NCI-H1105 (cell line): ENCODE data around the gene CFAP45.

Experiments used
- DNase-seq: peaks from one replicate; lab custom pipeline; 2025; lab: John Stamatoyannopoulos, UW

CFAP45 gene

GRCh38 chr1:159877695-159878444, 22.1 kb downstream of the CFAP45 start:
- DNase-seq, result peak; percentile 66

DNA sequence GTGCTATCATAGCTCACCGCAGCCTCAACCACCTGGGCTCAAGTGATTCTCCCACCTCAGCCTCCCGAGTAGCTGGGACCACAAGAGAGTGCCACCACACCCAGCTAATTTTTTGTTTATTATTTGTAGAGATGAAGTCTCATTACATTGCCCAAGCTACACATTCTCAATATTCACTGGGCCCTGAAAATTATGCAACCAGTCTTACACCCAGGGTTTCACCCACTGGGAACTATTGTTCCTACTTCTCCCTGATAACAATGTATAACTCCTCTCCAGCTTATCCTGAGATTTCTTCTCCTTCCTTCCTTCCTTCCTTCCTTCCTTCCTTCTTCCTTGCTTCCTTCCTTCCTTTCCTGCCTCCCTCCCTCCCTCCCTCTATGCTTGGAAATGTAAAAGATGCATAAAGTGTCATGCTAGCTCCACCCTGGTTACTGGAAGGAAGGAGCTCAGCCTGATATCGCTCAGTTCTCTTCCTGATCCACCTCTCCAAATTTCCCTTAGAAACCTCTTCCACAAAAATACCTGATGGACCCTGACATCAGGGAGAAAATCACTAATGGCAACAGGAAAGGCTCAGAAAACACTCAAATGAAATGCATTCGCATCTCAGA, 26.3 kb downstream of the CFAP45 start:
- DNase-seq, result no peak

DNA sequence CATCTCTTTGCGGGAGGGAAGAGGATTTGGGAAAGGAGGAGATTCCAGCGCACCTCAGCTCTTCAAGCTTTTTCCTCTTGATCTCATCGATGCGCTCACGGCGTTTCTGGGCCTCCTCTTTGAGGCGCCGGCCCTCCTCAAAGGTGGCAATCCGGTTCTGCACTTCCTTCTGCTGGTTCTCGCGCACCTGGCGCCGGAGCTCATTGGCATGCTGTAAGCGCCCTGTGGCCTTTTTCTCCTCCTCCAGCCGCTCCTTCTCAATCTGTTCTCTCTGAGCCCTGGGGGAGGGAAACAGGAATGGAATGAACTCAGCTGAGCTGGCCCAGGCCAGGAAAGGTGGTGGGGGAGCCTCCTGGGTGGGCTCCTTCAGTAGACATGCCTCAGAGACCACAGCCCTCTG, 27.1 kb downstream of the CFAP45 start:
- no peak for DNase-seq

DNA sequence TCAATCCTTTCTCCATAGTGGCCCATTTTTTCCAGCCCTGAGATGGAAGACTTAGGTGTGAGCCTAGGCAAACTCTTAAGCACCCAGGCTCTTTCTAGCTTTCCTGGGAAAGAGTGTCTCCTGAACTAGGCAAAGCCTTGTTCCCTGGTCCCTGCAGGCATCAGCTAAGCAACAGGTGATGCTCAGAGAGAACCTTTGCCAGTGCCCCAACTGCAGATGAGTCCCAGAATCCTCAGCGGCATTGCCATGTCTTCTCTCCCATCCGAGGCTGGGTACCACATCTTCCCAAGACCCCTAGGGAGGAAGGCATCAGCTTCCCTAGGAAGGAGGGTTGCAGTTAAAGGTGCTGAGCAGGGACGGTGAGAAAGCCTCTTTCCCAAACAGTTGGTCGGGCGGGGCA, 29.3 kb downstream of the CFAP45 start:
- no peak for DNase-seq

- no peak for DNase-seq
These were observed 30.4 kb downstream of the CFAP45 start for GRCh38 chr1:159869607-159870006.

- DNase-seq, result no peak
These were observed 30.8 kb downstream of the CFAP45 start for GRCh38 chr1:159869173-159869572.

DNA sequence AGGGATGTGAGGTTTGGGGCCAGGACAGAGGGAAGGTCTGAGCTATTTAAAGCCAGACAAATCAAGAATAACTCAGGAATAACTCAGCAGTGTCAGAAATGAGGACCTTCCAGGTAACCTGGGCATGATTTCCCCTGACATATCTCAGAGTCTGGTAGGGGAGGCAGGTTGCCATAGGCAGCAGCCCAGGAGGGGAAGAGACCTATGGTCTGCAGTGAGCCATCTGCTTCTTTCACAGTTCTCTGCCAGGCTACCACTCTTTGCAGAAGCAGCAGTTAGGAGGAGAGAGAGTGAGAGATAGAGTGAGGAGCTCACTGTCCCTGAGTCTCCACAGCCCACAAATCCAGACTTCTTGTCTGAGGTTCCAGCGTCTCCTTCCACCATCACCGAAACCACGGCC, 31.2 kb downstream of the CFAP45 start:
- no peak for DNase-seq

DNA sequence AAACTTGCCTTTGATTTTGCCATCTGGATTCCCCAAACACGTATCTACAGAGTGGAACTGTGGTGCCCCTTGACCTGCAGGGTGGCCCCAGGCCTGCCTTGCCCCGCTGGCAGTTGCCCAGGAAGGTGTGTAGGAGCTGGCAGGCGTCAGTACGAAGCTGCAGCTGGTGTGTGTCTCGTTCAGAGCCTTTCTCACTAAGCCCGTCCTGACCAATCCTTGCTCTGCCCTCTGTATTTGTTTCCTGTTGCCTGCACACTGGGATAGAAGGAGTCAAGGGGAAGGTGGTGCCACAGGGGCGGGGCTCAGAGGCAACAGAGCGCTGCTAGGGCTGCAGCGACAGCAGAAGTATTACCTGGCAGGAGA, 32.3 kb downstream of the CFAP45 start:
- DNase-seq, result peak; percentile 95

DNA sequence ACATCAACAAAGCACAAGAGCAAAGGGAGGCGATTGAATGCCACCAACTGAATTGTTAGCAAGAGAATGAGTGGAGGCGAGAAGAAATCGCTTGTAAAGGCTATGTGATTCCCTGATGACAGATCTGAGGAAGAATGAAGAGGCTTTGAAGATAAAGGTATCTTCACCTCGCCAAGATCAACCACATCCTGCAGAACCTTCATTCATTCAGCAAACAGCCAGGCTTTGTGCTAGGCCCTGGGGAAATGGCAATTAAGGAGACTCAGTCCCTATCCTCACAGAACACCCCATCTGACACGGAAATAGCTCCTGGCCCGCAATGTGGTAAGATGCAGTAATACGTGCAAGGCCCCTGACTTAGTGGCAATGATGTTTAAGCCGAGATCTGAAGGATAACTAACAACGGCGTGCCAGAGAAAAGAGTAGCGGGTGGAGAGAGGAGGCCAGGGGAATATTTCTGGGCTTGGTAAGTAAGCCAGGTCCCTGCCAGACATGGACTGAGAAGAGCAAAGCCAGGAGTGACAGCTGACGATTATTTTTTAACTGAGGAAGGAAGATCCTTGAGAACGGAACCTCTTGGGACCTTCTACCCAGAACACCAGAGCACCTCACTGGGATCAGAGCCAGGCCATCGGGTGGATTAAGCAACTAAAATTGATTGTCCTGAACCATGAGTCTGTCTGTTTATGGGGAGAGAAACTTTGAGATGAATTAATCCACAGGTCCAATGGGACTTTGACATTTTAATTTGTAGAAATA, 32.9 kb downstream of the CFAP45 start:
- no peak for DNase-seq

- DNase-seq, result no peak
These were observed 33.9 kb downstream of the CFAP45 start for GRCh38 chr1:159866066-159866465.

DNA sequence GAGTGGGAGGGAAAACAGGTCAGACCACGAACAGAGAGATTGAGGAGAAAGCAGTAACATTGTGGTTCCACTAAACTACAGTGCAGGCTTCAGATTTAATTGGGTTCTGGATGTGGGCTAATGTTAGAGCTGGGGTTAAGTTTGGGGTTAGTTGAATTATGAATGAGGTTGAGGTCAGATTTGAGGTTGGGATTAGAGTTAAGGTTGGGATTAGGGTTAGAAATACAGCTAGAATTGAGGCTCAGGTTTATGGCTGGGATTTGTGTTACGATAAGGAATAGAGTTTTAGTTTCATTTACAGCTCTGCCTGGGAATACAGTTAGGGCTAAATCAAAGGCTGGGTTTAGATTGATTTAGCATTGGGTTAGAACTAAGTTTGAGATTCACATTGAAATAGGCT, 35.7 kb downstream of the CFAP45 start:
- DNase-seq, result no peak

DNA sequence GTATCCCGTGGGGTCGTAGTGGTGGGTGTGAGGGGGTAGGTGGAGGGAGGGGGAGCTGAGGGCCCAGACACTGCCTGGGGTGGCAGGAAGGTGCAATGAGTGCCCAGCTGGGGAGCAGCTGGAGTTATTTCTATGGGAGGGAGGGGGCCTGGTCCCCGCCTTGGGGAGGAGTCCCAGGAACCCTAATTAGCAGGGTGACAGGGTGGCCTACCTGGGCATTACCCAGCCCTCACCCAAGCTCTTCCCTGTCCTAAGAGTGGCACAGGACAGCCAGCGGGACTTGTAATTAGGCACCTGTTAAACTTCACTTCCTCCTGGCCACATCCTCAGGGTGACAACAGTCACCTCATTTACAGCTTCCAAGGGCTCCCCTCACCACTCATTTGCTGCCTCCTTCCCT, 37.4 kb downstream of the CFAP45 start, which contains the start of gene VSIG8:
TSS of gene VSIG8 (minus strand) at position 101 of the 400 bp plus-strand sequence. CDS start 136 bp downstream, outside the sequence.
- DNase-seq, result no peak

DNA sequence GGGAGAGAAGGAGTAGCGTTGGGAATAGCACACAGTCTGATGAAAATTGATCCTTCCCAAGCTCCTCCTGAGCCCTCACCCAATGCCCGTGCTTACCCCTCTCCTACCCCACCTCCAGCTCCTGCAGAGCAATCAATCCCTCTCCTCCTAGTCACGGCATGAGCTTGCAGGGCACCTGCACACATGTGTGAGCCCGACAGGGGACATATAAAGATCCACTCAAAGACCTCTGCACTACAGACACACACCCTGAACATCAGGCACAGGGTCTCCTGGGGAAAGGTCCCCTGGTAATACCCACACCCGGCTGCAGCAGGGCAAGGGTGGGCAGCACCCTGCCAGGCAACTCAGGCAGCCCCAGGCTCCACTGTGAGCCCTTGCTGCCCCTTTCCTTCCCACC, 37.9 kb downstream of the CFAP45 start:
- no peak for DNase-seq

GRCh38 chr1:159861218-159861617, 38.7 kb downstream of the CFAP45 start:
- no peak for DNase-seq

GRCh38 chr1:159860456-159860855, 39.5 kb downstream of the CFAP45 start:
- no peak for DNase-seq

DNA sequence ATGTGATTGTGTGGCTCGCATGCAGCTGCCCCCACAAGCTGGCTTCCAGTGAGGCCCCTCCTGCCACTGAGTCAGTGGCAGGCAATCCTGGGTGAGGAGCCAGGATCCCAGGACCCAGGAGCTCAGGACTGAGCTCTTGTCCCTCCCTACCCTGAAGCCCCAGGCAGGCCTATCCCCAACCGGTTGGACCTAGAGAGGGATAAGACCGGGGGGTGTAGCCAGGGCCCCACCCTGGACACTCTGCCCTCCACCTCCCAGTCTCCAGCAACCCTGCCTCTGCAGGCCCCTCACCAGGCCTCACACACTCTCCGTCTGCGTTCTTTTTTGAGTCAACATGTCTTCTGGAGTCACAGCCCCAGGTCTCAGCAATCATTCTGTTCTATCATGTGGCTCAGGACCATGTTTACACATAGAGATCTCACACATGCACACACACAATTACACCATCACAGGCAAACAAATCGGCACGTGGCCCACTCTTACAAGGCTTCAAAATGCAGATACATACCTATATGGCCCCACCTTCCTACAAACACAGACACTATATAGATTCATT, 40.1 kb downstream of the CFAP45 start:
- DNase-seq, result no peak

GRCh38 chr1:159857889-159858288, 42.1 kb downstream of the CFAP45 start:
- DNase-seq, result no peak

- DNase-seq, result no peak
These were observed 43.4 kb downstream of the CFAP45 start for GRCh38 chr1:159856576-159856975.

DNA sequence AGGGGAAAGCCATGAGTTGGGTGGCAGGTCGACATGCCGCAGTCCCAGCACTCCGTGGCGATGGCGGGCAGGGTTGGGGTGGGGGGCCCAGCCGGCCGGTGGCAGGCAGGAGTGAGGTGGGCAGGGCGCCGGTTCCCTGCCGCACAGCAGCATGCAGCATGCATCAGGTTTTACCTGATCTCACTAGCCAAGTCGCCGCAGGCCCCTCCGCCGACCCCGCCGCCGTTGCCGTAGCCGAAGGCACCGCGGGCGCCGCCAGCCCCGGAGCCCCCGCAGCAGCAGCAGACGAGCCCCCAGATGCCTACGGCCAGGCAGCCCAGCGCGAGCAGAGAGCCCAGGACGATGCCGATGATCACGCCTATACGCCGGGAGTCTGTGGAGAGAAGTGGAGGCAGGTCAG, 44.3 kb downstream of the CFAP45 start:
- DNase-seq, result no peak

GRCh38 chr1:159854693-159855192, 45.2 kb downstream of the CFAP45 start:
- DNase-seq, result no peak

GRCh38 chr1:159854116-159854692, 45.8 kb downstream of the CFAP45 start:
- no peak for DNase-seq

DNA sequence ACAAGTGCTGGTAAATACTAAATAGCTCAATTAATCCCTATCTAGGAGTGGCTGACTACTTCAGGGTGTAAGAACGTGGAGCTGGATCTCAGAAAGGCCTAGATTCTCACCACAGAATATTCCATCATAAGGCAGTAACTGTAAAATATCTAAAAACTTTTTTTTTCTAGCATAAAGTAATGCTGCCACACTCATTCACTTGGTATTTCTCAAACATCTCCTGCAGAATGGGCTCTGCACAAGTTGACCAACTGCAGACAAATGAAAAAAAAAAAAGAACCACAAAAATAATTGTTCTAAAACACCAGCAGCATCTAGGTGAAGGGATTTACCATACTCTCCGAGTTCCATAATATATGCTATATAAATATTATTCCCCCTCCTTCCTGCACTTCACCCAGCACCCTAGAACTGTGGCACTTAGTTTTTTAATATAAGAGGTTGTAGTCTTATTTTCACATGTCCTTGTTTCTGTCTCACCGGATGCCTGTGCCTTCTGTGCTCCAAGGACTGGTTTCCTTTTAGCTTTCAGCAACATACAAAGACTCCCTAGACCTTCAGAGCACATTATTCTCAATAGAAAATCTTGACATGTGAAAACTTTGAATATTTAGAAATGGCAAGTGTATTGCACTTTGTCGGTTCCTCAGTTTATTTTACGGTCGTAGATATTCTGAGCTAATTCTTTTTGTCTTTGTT, 46.4 kb downstream of the CFAP45 start:
- DNase-seq, result no peak
